ENCODE results near the gene LAYN. TPM values are rescaled to one million over a fixed set of nuclear protein-coding genes. Genes with fewer than 3 reads are reported as not detected.

Gene LAYN
- total RNA-seq, 1 experiment from 2014 or later = 0.47 TPM

- CTCF ChIA-PET = no interaction called here
- TF ChIP-seq CTCF (IDR thresholded peaks at IDR 0.05; ENCODE audit: unreplicated experiment) = no peak
- peaks cover 17% of the 10 kb centered on the region for H3K4me1 Mint-ChIP-seq (ENCODE audit: low read depth, unreplicated experiment)
- no peak overlapping the region for H3K27ac Mint-ChIP-seq (ENCODE audit: unreplicated experiment)
- no peak overlapping the region for H3K4me3 Mint-ChIP-seq (ENCODE audit: low read depth, unreplicated experiment)
- no peaks in the 10 kb centered on the region for H3K36me3 Mint-ChIP-seq (ENCODE audit: insufficient read depth, unreplicated experiment)
- no peaks in the 10 kb centered on the region for H3K27me3 Mint-ChIP-seq (ENCODE audit: unreplicated experiment)
- no peak for DNase-seq
- intact Hi-C loops (cut with micrococcal nuclease; ENCODE audit: unreplicated experiment) = no loop called here
- no TSS peak for BruUV-seq (replicated peaks)
- H3K9me3 Mint-ChIP-seq (ENCODE audit: low read depth, unreplicated experiment) = no peaks in the 10 kb centered on the region
These were observed 29.0 kb downstream of the LAYN start for GRCh38 chr11:111569476-111569875.

- CTCF ChIA-PET = no interaction called here
- intact Hi-C loops (cut with micrococcal nuclease; ENCODE audit: unreplicated experiment) = no loop called here
- no peaks in the 10 kb centered on the region for H3K36me3 Mint-ChIP-seq (ENCODE audit: insufficient read depth, unreplicated experiment)
- H3K4me1 Mint-ChIP-seq (ENCODE audit: low read depth, unreplicated experiment) = peaks cover 17% of the 10 kb centered on the region
- no peak for TF ChIP-seq CTCF (IDR thresholded peaks at IDR 0.05; ENCODE audit: unreplicated experiment)
- H3K27ac Mint-ChIP-seq (ENCODE audit: unreplicated experiment) = no peak overlapping the region
- no TSS peak for BruUV-seq (replicated peaks)
- no peaks in the 10 kb centered on the region for H3K27me3 Mint-ChIP-seq (ENCODE audit: unreplicated experiment)
- H3K9me3 Mint-ChIP-seq (ENCODE audit: low read depth, unreplicated experiment) = no peaks in the 10 kb centered on the region
- no peak overlapping the region for H3K4me3 Mint-ChIP-seq (ENCODE audit: low read depth, unreplicated experiment)
- DNase-seq = no peak
These were observed 30.3 kb downstream of the LAYN start for GRCh38 chr11:111570796-111571195.

- H3K36me3 Mint-ChIP-seq (ENCODE audit: insufficient read depth, unreplicated experiment) = no peaks in the 10 kb centered on the region
- H3K9me3 Mint-ChIP-seq (ENCODE audit: low read depth, unreplicated experiment) = no peaks in the 10 kb centered on the region
- DNase-seq = no peak
- peaks cover 17% of the 10 kb centered on the region for H3K4me1 Mint-ChIP-seq (ENCODE audit: low read depth, unreplicated experiment)
- TF ChIP-seq CTCF (IDR thresholded peaks at IDR 0.05; ENCODE audit: unreplicated experiment) = no peak
- no peak overlapping the region for H3K4me3 Mint-ChIP-seq (ENCODE audit: low read depth, unreplicated experiment)
- CTCF ChIA-PET = interaction anchor here (0.6 kb wide), 1 partner anchor 215 kb away, joined by 3 read pairs; no protein-coding TSS in a partner anchor
- H3K27ac Mint-ChIP-seq (ENCODE audit: unreplicated experiment) = no peak overlapping the region
- no TSS peak for BruUV-seq (replicated peaks)
- H3K27me3 Mint-ChIP-seq (ENCODE audit: unreplicated experiment) = no peaks in the 10 kb centered on the region
- intact Hi-C loops (cut with micrococcal nuclease; ENCODE audit: unreplicated experiment) = no loop called here
These were observed 31.4 kb downstream of the LAYN start for GRCh38 chr11:111571829-111572501.

- H3K27me3 Mint-ChIP-seq (ENCODE audit: unreplicated experiment) = no peaks in the 10 kb centered on the region
- H3K4me1 Mint-ChIP-seq (ENCODE audit: low read depth, unreplicated experiment) = peaks cover 17% of the 10 kb centered on the region
- CTCF ChIA-PET = no interaction called here
- H3K4me3 Mint-ChIP-seq (ENCODE audit: low read depth, unreplicated experiment) = no peak overlapping the region
- no TSS peak for BruUV-seq (replicated peaks)
- intact Hi-C loops (cut with micrococcal nuclease; ENCODE audit: unreplicated experiment) = no loop called here
- no peak overlapping the region for H3K27ac Mint-ChIP-seq (ENCODE audit: unreplicated experiment)
- H3K9me3 Mint-ChIP-seq (ENCODE audit: low read depth, unreplicated experiment) = no peaks in the 10 kb centered on the region
- no peaks in the 10 kb centered on the region for H3K36me3 Mint-ChIP-seq (ENCODE audit: insufficient read depth, unreplicated experiment)
- no peak for TF ChIP-seq CTCF (IDR thresholded peaks at IDR 0.05; ENCODE audit: unreplicated experiment)
- no peak for DNase-seq
These were observed 32.1 kb downstream of the LAYN start for GRCh38 chr11:111572581-111572980.
